GM18517 (cell line): ENCODE results near the gene CSNK1D.

Experiments
- ATAC-seq: cut with Tn5 transposase; IDR thresholded peaks from one replicate; pipeline ENCODE4 v1.9.1; 2021; ENCODE audit warnings: mild to moderate bottlenecking, moderate library complexity; ENCODE audit not compliant: unreplicated experiment

CSNK1D gene

DNA sequence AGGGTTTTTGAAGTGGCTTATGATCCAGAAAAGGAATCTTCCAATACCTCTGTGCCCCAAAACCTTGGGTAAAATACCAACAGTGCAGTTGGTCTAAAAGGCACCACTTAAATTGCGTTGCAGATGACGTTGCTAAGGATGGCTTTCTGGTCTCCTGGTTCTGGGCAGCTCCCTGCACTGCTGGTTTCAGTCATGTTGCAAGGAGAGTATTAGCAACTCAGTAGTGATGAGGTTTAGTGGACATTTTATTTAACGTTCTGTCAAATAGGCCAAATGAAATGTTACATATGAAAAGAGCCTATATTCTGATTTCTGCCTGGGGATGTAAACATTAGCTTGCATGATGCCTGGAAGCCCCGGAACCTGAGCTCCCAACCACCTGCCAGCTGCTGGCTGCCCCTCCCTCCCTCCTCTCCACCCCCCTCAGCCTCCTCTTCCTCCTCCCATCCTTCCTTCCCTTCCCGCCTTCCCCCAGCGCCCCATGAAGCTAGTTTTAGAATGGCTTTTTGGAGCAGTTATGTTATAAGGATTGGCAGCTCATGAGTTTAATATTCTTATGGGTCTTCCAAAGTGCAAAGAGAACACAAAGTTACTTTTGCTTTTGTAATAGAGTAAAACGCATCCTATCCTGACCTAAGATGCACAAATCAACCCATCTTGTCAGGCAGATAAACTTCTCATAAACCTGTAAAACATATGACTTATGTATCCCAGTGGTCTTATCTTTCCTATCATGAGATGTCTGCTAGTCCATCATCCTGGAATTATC lies 23.2 kb upstream of the CSNK1D start:
- ATAC-seq: no peak

DNA sequence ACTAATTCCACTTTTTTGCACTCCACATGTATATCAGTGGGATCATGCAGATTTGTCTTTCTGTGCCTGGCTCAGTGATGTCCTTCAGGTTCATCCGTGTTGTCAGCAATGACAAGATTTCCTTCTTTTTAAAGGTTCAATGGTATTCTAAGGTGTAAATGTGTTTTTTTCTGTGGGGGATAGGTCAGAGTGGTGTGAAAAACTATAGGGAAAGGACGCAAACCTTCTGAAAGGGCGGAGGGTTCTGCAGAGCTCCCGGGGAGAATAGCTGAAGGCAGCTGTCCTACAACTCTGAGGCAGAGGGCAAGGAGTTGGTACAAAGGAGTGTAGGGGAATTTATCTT lies 21.9 kb upstream of the CSNK1D start:
- ATAC-seq: no peak

GRCh38 chr17:82294064-82294773 lies 20.7 kb upstream of the CSNK1D start:
- no peak for ATAC-seq

GRCh38 chr17:82292251-82293154 lies 19.0 kb upstream of the CSNK1D start:
- peak; percentile 91 for ATAC-seq

DNA sequence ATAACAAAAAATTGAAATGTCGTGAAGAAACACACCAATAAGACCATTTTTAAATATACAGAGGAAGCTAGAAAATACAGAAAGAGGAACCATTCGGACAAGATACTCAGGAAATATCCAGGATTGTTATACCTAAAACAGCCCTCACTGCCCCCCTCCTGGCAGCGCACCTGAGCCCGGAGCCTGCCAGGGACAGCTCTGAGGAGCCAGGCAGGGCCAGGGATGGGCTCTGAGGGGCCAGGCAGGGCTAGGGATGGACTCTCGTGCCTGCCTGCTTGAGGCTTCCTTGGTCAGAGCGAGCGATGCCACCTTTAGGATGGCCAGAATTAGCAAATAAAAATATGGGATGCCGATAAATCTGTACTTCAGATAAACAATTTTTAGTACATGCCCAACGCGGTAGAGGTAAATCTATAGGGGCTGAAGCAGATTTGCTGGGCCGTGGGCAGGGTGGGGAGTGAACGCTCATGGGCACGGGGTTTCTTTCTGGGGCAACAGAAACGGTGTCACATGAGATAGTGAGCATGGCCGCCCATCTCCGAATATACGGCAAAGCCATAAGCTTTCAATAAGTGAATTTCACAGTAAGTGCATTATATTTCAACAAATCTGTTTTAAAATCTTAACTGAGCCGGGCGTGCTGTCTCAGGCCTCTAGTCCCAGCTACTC lies 18.2 kb upstream of the CSNK1D start:
- no peak for ATAC-seq

DNA sequence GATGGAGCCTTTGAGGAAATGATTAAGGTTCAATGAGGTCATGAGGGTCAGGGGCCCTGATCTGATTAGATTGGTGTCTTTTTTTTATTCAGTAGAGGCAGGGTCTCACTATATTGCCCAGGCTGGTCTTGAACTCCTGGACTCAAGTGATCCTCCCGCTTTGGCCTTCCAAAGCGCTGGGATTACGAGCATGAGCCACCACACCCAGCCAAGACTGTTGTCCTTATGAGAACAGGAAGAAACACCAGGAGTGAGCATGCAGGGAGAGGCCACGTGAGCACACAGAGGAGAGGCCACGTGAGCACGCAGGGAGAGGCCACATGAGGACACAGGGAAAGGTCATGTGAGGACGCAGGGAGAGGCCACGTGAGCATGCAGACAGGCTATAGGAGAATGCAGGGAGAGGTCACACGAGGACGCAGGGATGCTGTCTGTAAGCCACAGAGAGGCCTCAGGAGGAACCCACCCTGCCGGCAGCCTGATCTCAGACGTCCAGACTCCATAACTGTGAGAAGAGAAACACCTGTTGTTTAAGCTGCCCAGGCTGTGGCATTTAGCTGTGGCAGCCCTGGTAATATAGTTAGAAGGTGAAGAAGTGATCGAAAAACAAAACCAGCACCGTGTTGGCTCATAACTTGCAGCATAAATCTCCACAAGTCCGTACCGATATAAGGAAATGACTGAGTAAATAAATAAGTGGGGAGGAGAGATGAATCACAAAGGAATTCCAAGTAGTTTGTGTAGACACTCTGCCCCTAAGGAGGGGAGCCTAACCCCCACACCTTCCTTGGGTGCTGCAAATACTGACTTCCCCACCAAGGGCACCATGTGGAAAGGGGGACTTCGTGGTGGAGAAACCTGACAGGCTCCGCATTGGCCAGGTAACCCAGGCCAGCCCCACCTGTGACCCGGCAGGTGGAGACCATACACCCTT lies 14.6 kb upstream of the CSNK1D start:
- no peak for ATAC-seq

GRCh38 chr17:82287013-82287867 lies 13.7 kb upstream of the CSNK1D start:
- no peak for ATAC-seq

- no peak for ATAC-seq
Measured at GRCh38 chr17:82285141-82285540, 11.6 kb upstream of the CSNK1D start.

DNA sequence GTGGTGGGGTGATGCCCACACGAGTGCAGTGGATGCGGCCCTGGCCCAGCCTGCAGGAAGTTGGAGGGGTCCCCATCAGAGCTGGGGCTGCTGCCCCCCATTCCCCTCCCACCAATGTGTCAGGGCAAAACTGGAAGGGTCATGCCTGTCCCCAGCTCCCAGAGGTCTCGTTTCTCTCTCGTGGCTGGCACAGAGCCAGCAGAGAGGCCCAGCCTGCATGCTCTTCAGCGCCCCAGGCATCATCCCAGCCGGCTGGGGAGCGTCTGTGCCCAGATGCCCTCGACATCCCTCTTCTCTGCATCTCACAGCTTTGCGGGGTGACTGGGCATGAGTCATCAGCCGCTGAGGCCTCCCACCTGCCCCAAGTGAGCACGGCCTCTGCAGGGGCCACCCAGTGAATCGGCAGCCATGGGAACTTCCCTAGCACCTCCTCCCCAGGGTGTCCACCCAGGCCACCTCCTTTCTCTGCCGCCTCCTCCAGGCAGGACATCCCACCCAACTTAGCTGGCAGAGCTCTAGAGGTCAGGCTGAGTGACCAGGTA lies 9.8 kb upstream of the CSNK1D start:
- no peak for ATAC-seq

GRCh38 chr17:82282239-82283207 lies 9.0 kb upstream of the CSNK1D start:
- ATAC-seq: no peak

GRCh38 chr17:82281502-82282238 lies 8.2 kb upstream of the CSNK1D start:
- ATAC-seq: no peak

GRCh38 chr17:82281076-82281475 lies 7.6 kb upstream of the CSNK1D start:
- ATAC-seq: no peak

- ATAC-seq: no peak
Measured at GRCh38 chr17:82280537-82280936, 7.0 kb upstream of the CSNK1D start.

DNA sequence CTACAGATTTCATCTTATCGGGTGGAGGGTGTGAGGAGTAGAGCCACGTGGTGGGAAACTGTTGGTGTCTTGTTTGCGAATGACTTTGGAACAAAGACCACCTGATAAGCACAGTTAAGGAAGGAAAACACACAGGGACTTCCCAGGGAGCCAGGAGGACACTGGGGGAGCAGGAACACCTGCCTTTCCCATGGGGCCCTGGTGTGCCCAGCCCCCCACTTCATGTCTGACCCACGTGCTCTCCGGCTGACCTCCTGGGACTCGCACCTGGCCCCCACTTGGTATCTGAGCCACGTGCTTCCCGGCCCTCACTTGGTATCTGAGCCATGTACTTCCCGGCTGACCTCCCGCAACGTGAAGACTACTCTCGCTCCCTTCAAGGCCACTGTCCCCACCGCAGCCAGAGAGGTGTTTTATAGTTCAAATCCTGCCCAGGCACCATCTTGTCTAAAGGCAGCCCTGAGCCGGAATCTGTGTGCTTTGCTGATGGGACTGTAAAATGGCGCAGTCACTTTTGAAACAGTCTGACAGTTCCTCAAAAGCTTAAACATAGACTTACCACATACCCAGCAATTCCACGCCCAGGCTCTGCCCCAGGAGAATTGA lies 5.4 kb upstream of the CSNK1D start:
- ATAC-seq: no peak

DNA sequence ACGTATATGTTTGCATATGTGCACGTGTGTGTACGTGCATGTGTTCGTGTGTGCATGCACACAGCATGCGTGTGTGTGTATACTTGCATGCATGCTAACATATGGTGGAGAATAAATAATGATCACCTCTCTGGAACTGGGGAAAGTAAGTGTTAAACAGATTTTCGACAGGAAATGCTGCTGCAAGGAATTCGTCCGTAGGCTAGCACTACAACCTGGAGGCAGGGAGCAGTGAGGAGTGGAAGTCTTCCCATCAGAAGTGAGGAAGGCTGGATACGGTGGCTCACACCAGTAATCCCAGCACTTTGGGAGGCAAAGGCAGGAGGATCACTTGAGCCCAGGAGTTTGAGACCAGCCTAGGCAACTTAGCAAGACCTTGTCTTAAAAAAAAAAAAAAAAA lies 4.8 kb upstream of the CSNK1D start:
- no peak for ATAC-seq

GRCh38 chr17:82277851-82278250 lies 4.4 kb upstream of the CSNK1D start:
- ATAC-seq: no peak
